Liver (tissue), 9 donors: ENCODE measurements around the gene FBXO22. TPM values are rescaled to one million over a fixed set of nuclear protein-coding genes. Genes with fewer than 3 reads are reported as not detected.

ENCODE experiments used
- DNase-seq: peaks from one replicate; pipeline ENCODE4 v3.0.0-alpha.2; 2017; ENCODE audit warnings: low spot score
- H3K27ac ChIP-seq, 2 donors: one replicate each; pipeline ENCODE4 v1.7.0; 2013; ENCODE audit warnings: inconsistent platforms in 2 of 2, low read length in 2 of 2, control low read depth in 1 of 2, low read depth in 1 of 2, mild to moderate bottlenecking in 1 of 2
- H3K27me3 ChIP-seq, 4 donors: one replicate each; pipeline versions ENCODE4 v1.6.1 to v1.7.0; 2013; ENCODE audit warnings: low read length in 3 of 4, inconsistent platforms in 1 of 4, mild to moderate bottlenecking in 1 of 4, moderate library complexity in 1 of 4; ENCODE audit not compliant: control insufficient read depth in 4 of 4, insufficient read depth in 4 of 4
- H3K36me3 ChIP-seq, 4 donors: one replicate each; pipeline versions ENCODE4 v1.6.1 to v1.7.0; 2013; ENCODE audit warnings: low read length in 3 of 4, mild to moderate bottlenecking in 3 of 4, low read depth in 1 of 4, moderate library complexity in 1 of 4; ENCODE audit not compliant: control insufficient read depth in 4 of 4, insufficient read depth in 3 of 4
- H3K4me1 ChIP-seq, 4 donors: one replicate each; pipeline versions ENCODE4 v1.6.1 to v1.7.0; 2013; ENCODE audit warnings: low read length in 3 of 4, mild to moderate bottlenecking in 3 of 4, moderate library complexity in 1 of 4; ENCODE audit not compliant: control insufficient read depth in 4 of 4, insufficient read depth in 4 of 4
- H3K4me3 ChIP-seq, 3 donors: one replicate each; pipeline versions ENCODE4 v1.6.1 to v1.7.0; 2013; ENCODE audit warnings: low read length in 3 of 3, control low read depth in 1 of 3, low read depth in 1 of 3, mild to moderate bottlenecking in 1 of 3
- H3K9ac ChIP-seq, 2 donors: one replicate each; pipeline ENCODE4 v1.7.0; 2013; ENCODE audit warnings: low read length in 2 of 2, mild to moderate bottlenecking in 2 of 2, moderate library complexity in 2 of 2, control low read depth in 1 of 2, low read depth in 1 of 2
- H3K9me3 ChIP-seq, 4 donors: one replicate each; pipeline versions ENCODE4 v1.6.1 to v1.7.0; 2013; ENCODE audit warnings: low read length in 3 of 4; ENCODE audit not compliant: control insufficient read depth in 4 of 4
- ATF3 ChIP-seq: IDR thresholded peaks from 2 replicates; pipeline ENCODE4 v1.6.1; 2016; ENCODE audit warnings: antibody characterized with exemption
- EGR1 ChIP-seq, 2 donors: IDR thresholded peaks; 2 replicates each; pipeline ENCODE4 v1.6.1; 2016 to 2018; ENCODE audit warnings: antibody characterized with exemption in 2 of 2, low read depth in 2 of 2
- FOXA1 ChIP-seq: IDR thresholded peaks from 2 replicates; pipeline ENCODE4 v1.6.1; 2016; ENCODE audit warnings: antibody characterized with exemption
- GABPA ChIP-seq, 2 donors: IDR thresholded peaks in 1 of 2; conservative IDR thresholded peaks in 1 of 2; 2 replicates each; pipeline ENCODE4 v1.6.1; 2016; ENCODE audit warnings: antibody characterized with exemption in 2 of 2, mild to moderate bottlenecking in 1 of 2, moderate library complexity in 1 of 2
- HNF4G ChIP-seq: IDR thresholded peaks from 2 replicates; pipeline ENCODE4 v1.6.1; 2016; ENCODE audit warnings: antibody characterized with exemption
- JUND ChIP-seq, 2 donors: IDR thresholded peaks; 2 replicates each; pipeline ENCODE4 v1.6.1; 2016; ENCODE audit warnings: antibody characterized with exemption in 2 of 2
- NR2F2 ChIP-seq: IDR thresholded peaks from 2 replicates; pipeline ENCODE4 v1.6.1; 2016; ENCODE audit warnings: antibody characterized with exemption
- RXRA ChIP-seq, 2 donors: IDR thresholded peaks; 2 replicates each; pipeline ENCODE4 v1.6.1; 2017 to 2018; ENCODE audit warnings: antibody characterized with exemption in 2 of 2, mild to moderate bottlenecking in 1 of 2
- SP1 ChIP-seq: IDR thresholded peaks from 2 replicates; pipeline ENCODE4 v1.6.1; 2018; ENCODE audit warnings: antibody characterized with exemption, mild to moderate bottlenecking
- TAF1 ChIP-seq: conservative IDR thresholded peaks from 2 replicates; pipeline ENCODE4 v1.6.1; 2016; ENCODE audit warnings: antibody characterized with exemption, mild to moderate bottlenecking
- YY1 ChIP-seq: IDR thresholded peaks from 2 replicates; pipeline ENCODE4 v1.6.1; 2016; ENCODE audit warnings: antibody characterized with exemption, mild to moderate bottlenecking
- ZBTB33 ChIP-seq: IDR thresholded peaks from 2 replicates; pipeline ENCODE4 v1.6.1; 2016; ENCODE audit warnings: antibody characterized with exemption
- WGBS: extraction: QIAGEN DNeasy Blood & Tissue Kit; methylation state at CpG from one replicate; pipeline ENCODE4 v1.1.7; 2013; 5-methylcytosine and 5-hydroxymethylcytosine counted together
- polyA plus RNA-seq, 2 donors: library from polyadenylated mRNA; stranded (reverse) in 1 of 2; unstranded in 1 of 2; fragments of 200-250 nt in 1 of 2; fragments of >200 nt in 1 of 2; fragmentation: Nextera tagmentation in 1 of 2; extraction: Ambion mirVana in 1 of 2; gene quantifications; one replicate each; pipeline versions ENCODE4 v1.2.1 to v1.2.3, GENCODE V29; 2013 to 2015
- total RNA-seq, 2 donors: library from RNA; depleted of rRNA; stranded (reverse); fragments of >200 nt; gene quantifications; one replicate each; pipeline ENCODE4 v1.2.3, GENCODE V29; 2014
- TF ChIP-seq, protein P1 (sequence below): IDR thresholded peaks from 2 replicates; pipeline ENCODE4 v1.6.1; 2016; ENCODE audit warnings: antibody characterized with exemption, mild to moderate bottlenecking
- TF ChIP-seq, protein P2 (sequence below): IDR thresholded peaks from 2 replicates; pipeline ENCODE4 v1.6.1; 2016; ENCODE audit warnings: antibody characterized with exemption
- donor health status: healthy.
- donor health status: healthy.
- donor health status: healthy.
- donor health status: healthy.
- donor health status: healthy.

Gene FBXO22
- total and polyA plus RNA-seq, 4 donors = 16.8 to 40.8 (median 31.8) TPM

GRCh38 chr15:75985971-75986370 lies 82.3 kb downstream of the FBXO22 start:
- Histone ChIP-seq H3K9me3 (no peaks in the 10 kb centered on the region), H3K9ac (no peak overlapping the region), H3K36me3 (no peaks in the 10 kb centered on the region), H3K27ac (no peak overlapping the region), H3K27me3 (no peaks in the 10 kb centered on the region), H3K4me3 (no peak overlapping the region), H3K4me1 (no peaks in the 10 kb centered on the region)
- WGBS = 80% methylated on average over 1 of the region's 1 CpG
- no peak for DNase-seq
- TF ChIP-seq HNF4G (no peak), ATF3 (no peak), JUND (IDR thresholded peaks at IDR 0.05) (no peak), EGR1 (IDR thresholded peaks at IDR 0.05; ENCODE audit: low read depth in 2 of 2) (no peak)

- no peak for DNase-seq
- TF ChIP-seq GABPA (IDR thresholded peaks at IDR 0.05 in 1 of 2, conservative IDR thresholded peaks at IDR 0.05 in 1 of 2) (no peak), JUND (IDR thresholded peaks at IDR 0.05) (no peak), EGR1 (IDR thresholded peaks at IDR 0.05; ENCODE audit: low read depth in 2 of 2) (no peak), ZBTB33 (no peak), FOXA1 (no peak), NR2F2 (no peak), ATF3 (no peak), RXRA (IDR thresholded peaks at IDR 0.05) (no peak), TAF1 (no peak), SP1 (no peak), YY1 (no peak), HNF4G (no peak)
- TF ChIP-seq, protein P1, sequence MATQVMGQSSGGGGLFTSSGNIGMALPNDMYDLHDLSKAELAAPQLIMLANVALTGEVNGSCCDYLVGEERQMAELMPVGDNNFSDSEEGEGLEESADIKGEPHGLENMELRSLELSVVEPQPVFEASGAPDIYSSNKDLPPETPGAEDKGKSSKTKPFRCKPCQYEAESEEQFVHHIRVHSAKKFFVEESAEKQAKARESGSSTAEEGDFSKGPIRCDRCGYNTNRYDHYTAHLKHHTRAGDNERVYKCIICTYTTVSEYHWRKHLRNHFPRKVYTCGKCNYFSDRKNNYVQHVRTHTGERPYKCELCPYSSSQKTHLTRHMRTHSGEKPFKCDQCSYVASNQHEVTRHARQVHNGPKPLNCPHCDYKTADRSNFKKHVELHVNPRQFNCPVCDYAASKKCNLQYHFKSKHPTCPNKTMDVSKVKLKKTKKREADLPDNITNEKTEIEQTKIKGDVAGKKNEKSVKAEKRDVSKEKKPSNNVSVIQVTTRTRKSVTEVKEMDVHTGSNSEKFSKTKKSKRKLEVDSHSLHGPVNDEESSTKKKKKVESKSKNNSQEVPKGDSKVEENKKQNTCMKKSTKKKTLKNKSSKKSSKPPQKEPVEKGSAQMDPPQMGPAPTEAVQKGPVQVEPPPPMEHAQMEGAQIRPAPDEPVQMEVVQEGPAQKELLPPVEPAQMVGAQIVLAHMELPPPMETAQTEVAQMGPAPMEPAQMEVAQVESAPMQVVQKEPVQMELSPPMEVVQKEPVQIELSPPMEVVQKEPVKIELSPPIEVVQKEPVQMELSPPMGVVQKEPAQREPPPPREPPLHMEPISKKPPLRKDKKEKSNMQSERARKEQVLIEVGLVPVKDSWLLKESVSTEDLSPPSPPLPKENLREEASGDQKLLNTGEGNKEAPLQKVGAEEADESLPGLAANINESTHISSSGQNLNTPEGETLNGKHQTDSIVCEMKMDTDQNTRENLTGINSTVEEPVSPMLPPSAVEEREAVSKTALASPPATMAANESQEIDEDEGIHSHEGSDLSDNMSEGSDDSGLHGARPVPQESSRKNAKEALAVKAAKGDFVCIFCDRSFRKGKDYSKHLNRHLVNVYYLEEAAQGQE = no peak
- TF ChIP-seq, protein P2, sequence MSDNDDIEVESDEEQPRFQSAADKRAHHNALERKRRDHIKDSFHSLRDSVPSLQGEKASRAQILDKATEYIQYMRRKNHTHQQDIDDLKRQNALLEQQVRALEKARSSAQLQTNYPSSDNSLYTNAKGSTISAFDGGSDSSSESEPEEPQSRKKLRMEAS = no peak
- 91% methylated on average over 2 of the region's 2 CpGs for WGBS
- no peak overlapping the region for H3K4me3 ChIP-seq
- no peaks in the 10 kb centered on the region for H3K36me3 ChIP-seq
- no peak overlapping the region for H3K27ac ChIP-seq
- H3K9me3 ChIP-seq = no peaks in the 10 kb centered on the region
- H3K9ac ChIP-seq = no peak overlapping the region
- H3K27me3 ChIP-seq = no peaks in the 10 kb centered on the region
- H3K4me1 ChIP-seq = no peaks in the 10 kb centered on the region
Measured at GRCh38 chr15:75989045-75989444, 85.4 kb downstream of the FBXO22 start.
